GM12878 (cell line): ENCODE measurements around the gene AIRE. TPM values are rescaled to one million over a fixed set of nuclear protein-coding genes. Genes with fewer than 3 reads are reported as not detected.

Source experiments
- ATAC-seq: fragments of 200-7000 bp; cut with Tn5 transposase; 3 replicates; pipeline ENCODE4 v1.9.1; 2020; ENCODE audit warnings: mild to moderate bottlenecking, moderate library complexity
- BruUV-seq: library from RNA; stranded (reverse); fragments of 400-500 nt; replicated peaks from 2 replicates; lab custom pipeline; 2021; lab: Mats Ljungman, UMichigan
- CTCF ChIA-PET: fragments of 300-600 bp; sonication (Branson Sonifier 250); formaldehyde crosslinking; extraction: SDS; loops from one replicate; lab custom pipeline; 2021; ENCODE audit warnings: inconsistent platforms; lab: Yijun Ruan, JAX
- POLR2A ChIA-PET: fragments of 350-600 bp; formaldehyde crosslinking; extraction: SDS; loops from one replicate; lab custom pipeline; 2021; ENCODE audit warnings: inconsistent platforms; lab: Charles Lee
- RAD21 ChIA-PET: fragments of 300-600 bp; sonication (Branson Sonifier 250); formaldehyde crosslinking; loops from one replicate; lab custom pipeline; 2023; ENCODE audit warnings: antibody characterized with exemption; ENCODE audit not compliant: unreplicated experiment; lab: Charles Lee
- SMC1A ChIA-PET: fragments of 300-600 bp; sonication (Branson Sonifier 250); formaldehyde crosslinking; loops from one replicate; lab custom pipeline; 2023; ENCODE audit not compliant: unreplicated experiment, uncharacterized antibody; lab: Charles Lee
- DNase-seq: peaks from one replicate; pipeline ENCODE4 v3.0.0-alpha.2; 2011; ENCODE audit warnings: low read depth, low spot score
- FAIRE-seq: peaks from 3 replicates; lab custom pipeline; 2011; peaks lifted over from hg19 to GRCh38; lab: Jason Lieb, UNC
- H2AFZ ChIP-seq: 2 replicates; pipeline ENCODE4 v1.6.0; 2011; ENCODE audit warnings: low read depth, low read length, control low read depth; ENCODE audit not compliant: control insufficient read depth
- H3K27ac ChIP-seq: 2 replicates; pipeline ENCODE4 v1.5.1; 2011; ENCODE audit warnings: control low read depth; ENCODE audit not compliant: control insufficient read depth, insufficient read depth
- H3K27me3 ChIP-seq, 2 experiments: replicated peaks in 1 of 2; 2 replicates each; pipeline versions ENCODE4 v1.6.0 to v1.6.1; 2011; ENCODE audit warnings: low read length in 1 of 2; ENCODE audit not compliant: control insufficient read depth in 2 of 2, insufficient read depth in 2 of 2
- H3K36me3 ChIP-seq, 2 experiments: 2 replicates each; pipeline ENCODE4 v1.5.1; 2011; ENCODE audit warnings: low read length in 1 of 2; ENCODE audit not compliant: control insufficient read depth in 2 of 2, insufficient read depth in 2 of 2
- H3K4me1 ChIP-seq: 2 replicates; pipeline ENCODE4 v1.6.1; 2011; ENCODE audit warnings: mild to moderate bottlenecking, low read length, moderate library complexity, mixed read lengths; ENCODE audit not compliant: control insufficient read depth, insufficient read depth
- H3K4me2 ChIP-seq: 2 replicates; pipeline ENCODE4 v1.6.0; 2011; ENCODE audit warnings: control low read depth; ENCODE audit not compliant: control insufficient read depth, insufficient read depth
- H3K4me3 ChIP-seq: fragments of 200-600 bp; sonication (generic); 2 replicates; pipeline ENCODE4 v1.5.1; 2016
- H3K79me2 ChIP-seq: 2 replicates; pipeline ENCODE4 v1.6.0; 2011; ENCODE audit warnings: low read length; ENCODE audit not compliant: control insufficient read depth, insufficient read depth
- H3K9ac ChIP-seq: 2 replicates; pipeline ENCODE4 v1.8.0; 2011; ENCODE audit warnings: low read length, control low read depth, mixed read lengths; ENCODE audit not compliant: control insufficient read depth, insufficient read depth
- H3K9me3 ChIP-seq: replicated peaks from 3 replicates; pipeline ENCODE4 v1.5.1; 2011; ENCODE audit warnings: mild to moderate bottlenecking, low read length; ENCODE audit not compliant: control insufficient read depth, insufficient read depth
- H4K20me1 ChIP-seq: 2 replicates; pipeline ENCODE4 v1.6.0; 2011; ENCODE audit not compliant: control insufficient read depth, insufficient read depth
- ATF7 ChIP-seq: fragments of 450-650 bp; IDR thresholded peaks from 2 replicates; pipeline ENCODE4 v1.6.1; 2016; ENCODE audit warnings: low read depth, mild to moderate bottlenecking
- BCLAF1 ChIP-seq: fragments of 450-650 bp; IDR thresholded peaks from 2 replicates; pipeline ENCODE4 v1.6.1; 2017; ENCODE audit warnings: antibody characterized with exemption, mild to moderate bottlenecking, moderate library complexity
- CHD4 ChIP-seq: fragments of 200-600 bp; sonication (generic); IDR thresholded peaks from 2 replicates; pipeline ENCODE4 v1.6.1; 2016; ENCODE audit warnings: mild to moderate bottlenecking
- DPF2 ChIP-seq: fragments of 450-650 bp; IDR thresholded peaks from 2 replicates; pipeline ENCODE4 v1.6.1; 2017; ENCODE audit warnings: mild to moderate bottlenecking
- EGR1 ChIP-seq, 2 experiments: IDR thresholded peaks; 1 replicate in 1 of 2; 2 replicates in 1 of 2; pipeline ENCODE4 v1.6.1; 2011 to 2012; ENCODE audit warnings: low read depth in 2 of 2, low read length in 2 of 2, borderline replicate concordance in 1 of 2, mild to moderate bottlenecking in 1 of 2, moderate library complexity in 1 of 2
- GABPA ChIP-seq: IDR thresholded peaks from 2 replicates; pipeline ENCODE4 v1.6.1; 2014; ENCODE audit warnings: antibody characterized with exemption, low read depth, mild to moderate bottlenecking, inconsistent platforms
- HDAC2 ChIP-seq: fragments of 200-600 bp; sonication (generic); IDR thresholded peaks from 2 replicates; pipeline ENCODE4 v1.6.1; 2017
- LARP7 ChIP-seq: fragments of 450-650 bp; IDR thresholded peaks from 2 replicates; pipeline ENCODE4 v1.6.1; 2017; ENCODE audit warnings: mild to moderate bottlenecking
- MEF2B ChIP-seq: fragments of 450-650 bp; IDR thresholded peaks from 2 replicates; pipeline ENCODE4 v1.6.1; 2018; ENCODE audit warnings: mild to moderate bottlenecking, moderate library complexity; ENCODE audit not compliant: partially characterized antibody, poor library complexity, severe bottlenecking
- SP1 ChIP-seq: IDR thresholded peaks from one replicate; pipeline ENCODE4 v1.6.1; 2011; ENCODE audit warnings: low read depth, low read length
- TCF3 ChIP-seq: IDR thresholded peaks from 2 replicates; pipeline ENCODE4 v1.6.1; 2012; ENCODE audit warnings: low read depth, mild to moderate bottlenecking, low read length, borderline replicate concordance; ENCODE audit not compliant: insufficient read depth
- WGBS: methylation state at CpG from one replicate; pipeline ENCODE4 v1.1.6; 2016; ENCODE audit warnings: low lambda C conversion rate; ENCODE audit not compliant: insufficient replicate concordance, insufficient coverage; ENCODE audit errors: missing lambda C conversion rate; 5-methylcytosine and 5-hydroxymethylcytosine counted together
- in situ Hi-C: fragments of 300-500 bp; cut with MboI; formaldehyde crosslinking; loops from 9 replicates; pipeline ENCODE4 v1.14.3; 2018; ENCODE audit warnings: mixed read lengths
- intact Hi-C: fragments of 100-400 bp; cut with micrococcal nuclease; formaldehyde crosslinking; loops from one replicate; pipeline ENCODE4 v1.14.2; 2022; ENCODE audit not compliant: unreplicated experiment
- polyA plus RNA-seq, 11 experiments: library from polyadenylated mRNA; depleted of rRNA in 4 of 11; unstranded in 6 of 11; stranded (reverse) in 5 of 11; fragments of >200 nt; fragmentation: Nextera tagmentation in 4 of 11; fragmentation: Illumina TruSeq in 1 of 11; extraction: Ambion mirVana in 4 of 11; extraction: Trizol in 1 of 11; gene quantifications; 1 replicate in 1 of 11; 2 replicates in 10 of 11; pipeline versions ENCODE4 v1.2.1 to v1.2.3, GENCODE V29; 2011 to 2016; ENCODE audit warnings: inconsistent platforms in 2 of 11, missing spikeins in 2 of 11, low read depth in 1 of 11
- total RNA-seq, 4 experiments: library from RNA; depleted of rRNA in 3 of 4; stranded (reverse); fragments of >200 nt in 3 of 4; fragmentation: Illumina TruSeq in 1 of 4; extraction: Trizol in 1 of 4; gene quantifications; 2 replicates each; pipeline versions ENCODE4 v1.2.1 to v1.2.3, GENCODE V29; 2013 to 2021
- TF ChIP-seq, protein P1 (sequence below): fragments of 450-650 bp; formaldehyde crosslinking; IDR thresholded peaks from 2 replicates; pipeline ENCODE4 v1.4.0; 2020; ENCODE audit warnings: mild to moderate bottlenecking, moderate library complexity
- TF ChIP-seq, protein P2 (sequence below), 3 experiments: IDR thresholded peaks in 2 of 3; conservative IDR thresholded peaks in 1 of 3; 2 replicates each; pipeline ENCODE4 v1.5.1; 2011; ENCODE audit warnings: low read depth in 3 of 3, low read length in 3 of 3, mild to moderate bottlenecking in 3 of 3, control low read depth in 2 of 3, moderate library complexity in 2 of 3, inconsistent platforms in 1 of 3, mixed read lengths in 1 of 3; ENCODE audit not compliant: control insufficient read depth in 2 of 3, insufficient read depth in 1 of 3; ENCODE audit errors: extremely low read depth in 1 of 3

Gene AIRE
- total and polyA plus RNA-seq, 10 of the 15 experiments (the other 5 are each of a cell fraction or from before 2014, with no cell fraction given), result 0.05 to 0.10 TPM; not detected in 8

DNA sequence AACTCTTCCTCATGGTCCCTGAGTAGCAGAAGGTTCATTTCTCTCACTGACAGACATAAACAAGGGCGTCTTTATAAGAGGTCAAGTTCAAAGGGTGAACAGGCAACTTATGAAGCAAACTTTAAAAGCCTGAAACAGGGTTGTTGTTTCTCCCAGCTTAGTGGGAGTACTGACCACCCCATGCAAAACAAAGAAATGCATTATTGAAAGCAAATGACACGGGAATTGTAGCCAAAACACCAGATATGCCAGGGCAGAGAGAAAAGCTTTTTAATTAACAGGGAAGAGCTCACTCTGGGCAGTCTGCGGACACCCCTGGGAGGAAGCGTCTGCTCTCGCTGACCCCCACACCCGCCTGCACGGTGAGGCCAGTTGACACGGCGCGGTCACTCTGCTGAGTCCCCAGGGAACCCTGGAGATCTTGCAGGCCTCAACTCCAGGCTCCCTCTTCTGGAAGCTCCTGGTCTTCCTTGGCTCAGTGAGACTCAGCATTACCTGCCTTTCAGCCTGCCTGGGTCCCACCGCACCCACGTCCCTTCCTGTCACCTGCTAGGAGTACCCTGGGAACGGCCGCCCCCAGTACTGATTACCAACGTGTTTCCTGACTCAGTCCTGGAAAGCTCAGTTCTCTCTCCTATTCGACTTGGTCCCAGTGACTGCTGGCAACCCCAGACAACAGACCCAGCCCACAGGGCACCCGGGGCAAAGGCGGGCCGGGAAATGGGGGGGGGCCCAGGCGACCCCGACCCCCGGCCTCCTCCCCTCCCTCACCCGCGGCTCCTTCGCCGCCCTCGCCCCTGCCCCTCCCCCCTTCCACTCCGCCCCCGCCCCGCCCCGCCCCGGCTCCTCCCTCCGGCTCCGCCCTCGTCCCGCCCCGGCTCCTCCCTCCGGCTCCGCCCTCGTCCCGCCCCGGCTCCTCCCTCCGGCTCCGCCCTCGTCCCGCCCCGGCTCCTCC lies 52.5 kb downstream of the AIRE start:
- RAD21 ChIA-PET, result interaction anchor here (1.1 to 1.6 kb wide), 3 partner anchors 35 to 42 kb away, joined by 3 to 6 read pairs (median 4); no protein-coding TSS in a partner anchor
- no peak overlapping the region; the same call in 1 of the 2 replicates for H3K9ac ChIP-seq
- peak overlapping the region; percentile 51; the same call in 1 of the 2 replicates for H3K4me3 ChIP-seq
- no peak overlapping the region; the same call in 1 of the 2 replicates for H2AFZ ChIP-seq
- SMC1A ChIA-PET, result interaction anchor here (0.6 to 1.3 kb wide), 3 partner anchors 35 to 477 kb away, joined by 3 to 4 read pairs (median 3); no protein-coding TSS in a partner anchor
- no peak for FAIRE-seq
- DNase-seq, result no peak
- H3K4me2 ChIP-seq, result peak overlapping the region; percentile 79
- H3K4me1 ChIP-seq, result peaks cover 11% of the 10 kb centered on the region
- H3K9me3 ChIP-seq, result no peaks in the 10 kb centered on the region
- BruUV-seq, result no TSS peak
- H3K27me3 ChIP-seq, result no peaks in the 10 kb centered on the region
- in situ Hi-C loops, result no loop called here
- peak; percentile 25 for ATAC-seq
- POLR2A ChIA-PET, result interaction anchor here (0.6 to 1.3 kb wide), 3 partner anchors 37 to 397 kb away, joined by 3 read pairs; partner anchors contain the start of gene PFKL
- no peaks in the 10 kb centered on the region for H4K20me1 ChIP-seq
- CTCF ChIA-PET, result interaction anchor here (0.7 to 1.7 kb wide), 8 partner anchors 10 to 455 kb away, joined by 3 to 5 read pairs (median 4); no protein-coding TSS in a partner anchor
- no peaks in the 10 kb centered on the region for H3K36me3 ChIP-seq
- intact Hi-C loops, result loop anchor here (1.0 kb wide), 1 partner anchor 36 kb away; no protein-coding TSS in a partner anchor
- H3K27ac ChIP-seq, result no peak overlapping the region
- WGBS, result 29% methylated on average over 16 of the region's 47 CpGs
- H3K79me2 ChIP-seq, result no peaks in the 10 kb centered on the region
- TF ChIP-seq SP1, result peak; percentile 16
- no peak for TF ChIP-seq DPF2
- TF ChIP-seq HDAC2, result no peak
- TF ChIP-seq CHD4, result no peak
- no peak for TF ChIP-seq TCF3
- no peak for TF ChIP-seq BCLAF1
- no peak for TF ChIP-seq GABPA
- TF ChIP-seq, protein P1, sequence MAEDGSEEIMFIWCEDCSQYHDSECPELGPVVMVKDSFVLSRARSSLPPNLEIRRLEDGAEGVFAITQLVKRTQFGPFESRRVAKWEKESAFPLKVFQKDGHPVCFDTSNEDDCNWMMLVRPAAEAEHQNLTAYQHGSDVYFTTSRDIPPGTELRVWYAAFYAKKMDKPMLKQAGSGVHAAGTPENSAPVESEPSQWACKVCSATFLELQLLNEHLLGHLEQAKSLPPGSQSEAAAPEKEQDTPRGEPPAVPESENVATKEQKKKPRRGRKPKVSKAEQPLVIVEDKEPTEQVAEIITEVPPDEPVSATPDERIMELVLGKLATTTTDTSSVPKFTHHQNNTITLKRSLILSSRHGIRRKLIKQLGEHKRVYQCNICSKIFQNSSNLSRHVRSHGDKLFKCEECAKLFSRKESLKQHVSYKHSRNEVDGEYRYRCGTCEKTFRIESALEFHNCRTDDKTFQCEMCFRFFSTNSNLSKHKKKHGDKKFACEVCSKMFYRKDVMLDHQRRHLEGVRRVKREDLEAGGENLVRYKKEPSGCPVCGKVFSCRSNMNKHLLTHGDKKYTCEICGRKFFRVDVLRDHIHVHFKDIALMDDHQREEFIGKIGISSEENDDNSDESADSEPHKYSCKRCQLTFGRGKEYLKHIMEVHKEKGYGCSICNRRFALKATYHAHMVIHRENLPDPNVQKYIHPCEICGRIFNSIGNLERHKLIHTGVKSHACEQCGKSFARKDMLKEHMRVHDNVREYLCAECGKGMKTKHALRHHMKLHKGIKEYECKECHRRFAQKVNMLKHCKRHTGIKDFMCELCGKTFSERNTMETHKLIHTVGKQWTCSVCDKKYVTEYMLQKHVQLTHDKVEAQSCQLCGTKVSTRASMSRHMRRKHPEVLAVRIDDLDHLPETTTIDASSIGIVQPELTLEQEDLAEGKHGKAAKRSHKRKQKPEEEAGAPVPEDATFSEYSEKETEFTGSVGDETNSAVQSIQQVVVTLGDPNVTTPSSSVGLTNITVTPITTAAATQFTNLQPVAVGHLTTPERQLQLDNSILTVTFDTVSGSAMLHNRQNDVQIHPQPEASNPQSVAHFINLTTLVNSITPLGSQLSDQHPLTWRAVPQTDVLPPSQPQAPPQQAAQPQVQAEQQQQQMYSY, result no peak
- no peak for TF ChIP-seq ATF7
- TF ChIP-seq EGR1 (IDR thresholded peaks at IDR 0.05; ENCODE audit: borderline replicate concordance in 1 of 2, low read depth in 2 of 2, low read length in 2 of 2), result 0 out of 3 replicates have a peak, but pooled peaks of 1 of the 2 experiments have one; percentile 12
- peak; percentile 80 for TF ChIP-seq MEF2B
- 0 out of 2 replicates have a peak, but pooled peaks have one; percentile 30 for TF ChIP-seq LARP7
- TF ChIP-seq, protein P2, sequence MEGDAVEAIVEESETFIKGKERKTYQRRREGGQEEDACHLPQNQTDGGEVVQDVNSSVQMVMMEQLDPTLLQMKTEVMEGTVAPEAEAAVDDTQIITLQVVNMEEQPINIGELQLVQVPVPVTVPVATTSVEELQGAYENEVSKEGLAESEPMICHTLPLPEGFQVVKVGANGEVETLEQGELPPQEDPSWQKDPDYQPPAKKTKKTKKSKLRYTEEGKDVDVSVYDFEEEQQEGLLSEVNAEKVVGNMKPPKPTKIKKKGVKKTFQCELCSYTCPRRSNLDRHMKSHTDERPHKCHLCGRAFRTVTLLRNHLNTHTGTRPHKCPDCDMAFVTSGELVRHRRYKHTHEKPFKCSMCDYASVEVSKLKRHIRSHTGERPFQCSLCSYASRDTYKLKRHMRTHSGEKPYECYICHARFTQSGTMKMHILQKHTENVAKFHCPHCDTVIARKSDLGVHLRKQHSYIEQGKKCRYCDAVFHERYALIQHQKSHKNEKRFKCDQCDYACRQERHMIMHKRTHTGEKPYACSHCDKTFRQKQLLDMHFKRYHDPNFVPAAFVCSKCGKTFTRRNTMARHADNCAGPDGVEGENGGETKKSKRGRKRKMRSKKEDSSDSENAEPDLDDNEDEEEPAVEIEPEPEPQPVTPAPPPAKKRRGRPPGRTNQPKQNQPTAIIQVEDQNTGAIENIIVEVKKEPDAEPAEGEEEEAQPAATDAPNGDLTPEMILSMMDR (IDR thresholded peaks at IDR 0.05 in 2 of 3, conservative IDR thresholded peaks at IDR 0.05 in 1 of 3; ENCODE audit: control insufficient read depth in 2 of 3, extremely low read depth in 1 of 3, insufficient read depth in 1 of 3, low read depth in 3 of 3, low read length in 3 of 3), result peak; percentile 11 to 42 (median 26); a peak in 3 of 6 replicates
